IMR-90 (cell line): ENCODE data around the gene AUH. TPM values are rescaled to one million over a fixed set of nuclear protein-coding genes. Genes with fewer than 3 reads are reported as not detected.
A peak's percentile ranks its signal among the peaks of the same experiment; 100 is the strongest.

Experiments
- ATAC-seq: fragments of 200-7000 bp; cut with Tn5 transposase; 2 replicates; pipeline ENCODE4 v1.9.1; 2020; ENCODE audit warnings: low read depth, mild to moderate bottlenecking, moderate library complexity
- BruUV-seq: library from RNA; stranded (reverse); fragments of 400-500 nt; replicated peaks from 2 replicates; lab custom pipeline; 2021; lab: Mats Ljungman, UMichigan
- CTCF ChIA-PET: fragments of 300-600 bp; formaldehyde crosslinking; extraction: SDS; loops from one replicate; lab custom pipeline; 2021; ENCODE audit warnings: antibody characterized with exemption; lab: Yijun Ruan, JAX
- POLR2A ChIA-PET: fragments of 300-600 bp; sonication (Branson Sonifier 250); formaldehyde crosslinking; loops from one replicate; lab custom pipeline; 2022; ENCODE audit warnings: antibody characterized with exemption; ENCODE audit not compliant: unreplicated experiment; lab: Charles Lee
- DNase-seq: peaks from one replicate; pipeline ENCODE4 v3.0.0; 2013
- H2AFZ ChIP-seq: replicated peaks from 2 replicates; pipeline ENCODE3; 2013; ENCODE audit warnings: low read length, mild to moderate bottlenecking; ENCODE audit not compliant: poor library complexity
- H2AK5ac ChIP-seq: 2 replicates; pipeline ENCODE4 v1.6.1; 2013; ENCODE audit warnings: low read depth, low read length, inconsistent platforms
- H2AK9ac ChIP-seq: replicated peaks from 2 replicates; pipeline ENCODE3; 2013; ENCODE audit warnings: mild to moderate bottlenecking, low read depth, low read length, moderate library complexity; ENCODE audit not compliant: poor library complexity
- H2BK120ac ChIP-seq: 2 replicates; pipeline ENCODE4 v1.6.1; 2013; ENCODE audit warnings: low read depth, low read length, inconsistent platforms
- H2BK15ac ChIP-seq: 3 replicates; pipeline ENCODE4 v1.6.1; 2013; ENCODE audit warnings: low read depth, low read length, inconsistent platforms
- H2BK20ac ChIP-seq: 2 replicates; pipeline ENCODE4 v1.6.1; 2013; ENCODE audit warnings: low read depth, mild to moderate bottlenecking, inconsistent platforms, low read length, moderate library complexity
- H2BK5ac ChIP-seq: 2 replicates; pipeline ENCODE4 v1.6.1; 2013; ENCODE audit warnings: mild to moderate bottlenecking, low read depth, low read length, inconsistent platforms; ENCODE audit not compliant: poor library complexity, severe bottlenecking
- H3K14ac ChIP-seq: replicated peaks from 2 replicates; pipeline ENCODE4 v1.6.1; 2013; ENCODE audit warnings: low read depth, low read length, inconsistent platforms
- H3K18ac ChIP-seq: 2 replicates; pipeline ENCODE4 v1.6.1; 2013; ENCODE audit warnings: low read depth, low read length, control low read depth
- H3K23ac ChIP-seq: 2 replicates; pipeline ENCODE4 v1.6.1; 2013; ENCODE audit warnings: low read depth, low read length, inconsistent platforms
- H3K27ac ChIP-seq: 2 replicates; pipeline ENCODE4 v1.5.1; 2013; ENCODE audit warnings: mild to moderate bottlenecking, control low read depth, low read length; ENCODE audit not compliant: insufficient read depth
- H3K27me3 ChIP-seq: 2 replicates; pipeline ENCODE4 v1.6.1; 2013; ENCODE audit warnings: low read length; ENCODE audit not compliant: control insufficient read depth, insufficient read depth
- H3K36me3 ChIP-seq: 2 replicates; pipeline ENCODE4 v1.6.1; 2013; ENCODE audit warnings: low read length, mixed read lengths; ENCODE audit not compliant: control insufficient read depth, insufficient read depth
- H3K4ac ChIP-seq: 2 replicates; pipeline ENCODE4 v1.6.1; 2013; ENCODE audit warnings: low read depth, low read length, inconsistent platforms
- H3K4me1 ChIP-seq: 2 replicates; pipeline ENCODE4 v1.6.1; 2013; ENCODE audit warnings: low read length, mixed read lengths; ENCODE audit not compliant: control insufficient read depth, insufficient read depth
- H3K4me2 ChIP-seq: 2 replicates; pipeline ENCODE4 v1.6.1; 2013; ENCODE audit warnings: low read depth, mild to moderate bottlenecking, control low read depth, low read length, moderate library complexity
- H3K4me3 ChIP-seq: 2 replicates; pipeline ENCODE4 v1.5.1; 2013; ENCODE audit warnings: low read depth, mild to moderate bottlenecking, control low read depth, low read length, moderate library complexity; ENCODE audit not compliant: insufficient read depth
- H3K56ac ChIP-seq: 2 replicates; pipeline ENCODE4 v1.6.1; 2013; ENCODE audit warnings: low read length, inconsistent platforms; ENCODE audit not compliant: insufficient read depth; ENCODE audit errors: extremely low read depth
- H3K79me1 ChIP-seq, 2 experiments: 2 replicates each; pipeline ENCODE4 v1.6.1; 2013; ENCODE audit warnings: low read length in 2 of 2, inconsistent platforms in 1 of 2, low read depth in 1 of 2
- H3K9ac ChIP-seq: 2 replicates; pipeline ENCODE4 v1.6.1; 2013; ENCODE audit warnings: low read depth, low read length, control low read depth
- H3K9me1 ChIP-seq: 2 replicates; pipeline ENCODE4 v1.6.1; 2013; ENCODE audit warnings: low read length, inconsistent platforms; ENCODE audit not compliant: insufficient read depth
- H3K9me3 ChIP-seq: 2 replicates; pipeline ENCODE4 v1.6.1; 2013; ENCODE audit warnings: low read length; ENCODE audit not compliant: control insufficient read depth, insufficient read depth
- H4K20me1 ChIP-seq: 2 replicates; pipeline ENCODE4 v1.6.1; 2013; ENCODE audit warnings: low read length, inconsistent platforms; ENCODE audit not compliant: insufficient read depth
- H4K5ac ChIP-seq: 2 replicates; pipeline ENCODE4 v1.6.1; 2013; ENCODE audit warnings: mild to moderate bottlenecking, low read depth, low read length, control low read depth
- H4K8ac ChIP-seq, 2 experiments: 2 replicates each; pipeline ENCODE4 v1.6.1; 2013; ENCODE audit warnings: low read depth in 2 of 2, low read length in 2 of 2, control low read depth in 1 of 2, inconsistent platforms in 1 of 2
- H4K91ac ChIP-seq: 2 replicates; pipeline ENCODE4 v1.6.1; 2013; ENCODE audit warnings: low read depth, low read length, inconsistent platforms; ENCODE audit not compliant: insufficient read depth
- CEBPB ChIP-seq: IDR thresholded peaks from 2 replicates; pipeline ENCODE4 v1.6.1; 2012; ENCODE audit warnings: low read depth, low read length, improper control_type of control experiment
- CTCF ChIP-seq: conservative IDR thresholded peaks from 2 replicates; pipeline ENCODE4 v1.5.1; 2012; ENCODE audit warnings: mild to moderate bottlenecking, low read depth, low read length, improper control_type of control experiment
- MAFK ChIP-seq: IDR thresholded peaks from 2 replicates; pipeline ENCODE4 v1.6.1; 2012; ENCODE audit warnings: low read depth, low read length, improper control_type of control experiment
- POLR2A ChIP-seq: IDR thresholded peaks from 2 replicates; pipeline ENCODE4 v1.6.1; 2012; ENCODE audit warnings: mild to moderate bottlenecking, low read depth, low read length
- SMC3 ChIP-seq: fragments of 150-350 bp; IDR thresholded peaks from 2 replicates; pipeline ENCODE4 v1.6.1; 2016; ENCODE audit warnings: low read depth, mild to moderate bottlenecking, antibody characterized with exemption, low read length, moderate library complexity
- USF2 ChIP-seq: fragments of 150-350 bp; IDR thresholded peaks from 2 replicates; pipeline ENCODE4 v1.6.1; 2017; ENCODE audit warnings: mild to moderate bottlenecking, antibody characterized with exemption, low read length, low read depth
- WGBS, 2 experiments: methylation state at CpG; one replicate each; pipeline versions ENCODE4 v1.1.5 to v1.1.7; 2013; ENCODE audit warnings: missing lambda C conversion rate in 2 of 2; ENCODE audit not compliant: insufficient read length in 1 of 2; ENCODE audit errors: extremely low coverage in 2 of 2; 5-methylcytosine and 5-hydroxymethylcytosine counted together
- dilution Hi-C: fragments of 300-500 bp; cut with HindIII; formaldehyde crosslinking; loops from one replicate; pipeline ENCODE4 v1.14.3; 2018; ENCODE audit warnings: low sequenced_read_pairs; ENCODE audit not compliant: unreplicated experiment
- in situ Hi-C: fragments of 300-500 bp; cut with MboI; formaldehyde crosslinking; loops from 3 replicates; pipeline ENCODE4 v1.14.3; 2019; ENCODE audit warnings: low sequenced_read_pairs, inconsistent platforms, mixed read lengths
- intact Hi-C: fragments of 100-400 bp; cut with micrococcal nuclease; formaldehyde crosslinking; loops from 2 replicates; pipeline ENCODE4 v1.10.0; 2022
- polyA plus RNA-seq, 3 experiments: library from polyadenylated mRNA; depleted of rRNA; stranded (reverse); fragments of >200 nt; gene quantifications; 2 replicates each; pipeline ENCODE4 v1.2.3, GENCODE V29; 2012; ENCODE audit warnings: low replicate concordance in 1 of 3
- total RNA-seq: library from RNA; depleted of rRNA; stranded (reverse); fragments of >200 nt; gene quantifications from 2 replicates; pipeline ENCODE4 v1.2.3, GENCODE V29; 2012

AUH gene
- total and polyA plus RNA-seq, 2 of the 4 experiments (the other 2 are of a cell fraction): 5.9 to 8.1 TPM

GRCh38 chr9:91384954-91385353 lies 23.2 kb upstream of the AUH start:
- Histone ChIP-seq H4K91ac (no peak overlapping the region), H3K27me3 (no peaks in the 10 kb centered on the region)
- POLR2A ChIA-PET: no interaction called here

More at GRCh38 chr9:91384954-91385353, 23.2 kb upstream of the AUH start:
- H3K23ac ChIP-seq: no peak overlapping the region
- no peaks in the 10 kb centered on the region for H3K4me1 ChIP-seq
- no CpG with 5 or more reads among the region's 1 CpG for WGBS, 2 experiments
- no TSS peak for BruUV-seq
- no peak overlapping the region for H3K18ac ChIP-seq
- peak overlapping the region in 1 of 2 experiments; percentile 25; a peak in 1 of 4 replicates for H4K8ac ChIP-seq
- DNase-seq (no peak), ATAC-seq (no peak)
- H3K9ac ChIP-seq: no peak overlapping the region
- H3K36me3 ChIP-seq: no peaks in the 10 kb centered on the region
- H2AFZ ChIP-seq: no peak overlapping the region
- dilution Hi-C loops (no loop called here), intact Hi-C loops (no loop called here), in situ Hi-C loops (no loop called here)
- H2BK15ac ChIP-seq: no peak overlapping the region
- no peak overlapping the region for H3K4me3 ChIP-seq
- no peak overlapping the region for H3K4ac ChIP-seq
- H2AK5ac ChIP-seq: no peak overlapping the region
- H3K79me1 ChIP-seq: no peaks in the 10 kb centered on the region
- H2BK5ac ChIP-seq: no peak overlapping the region
- H3K9me3 ChIP-seq: no peaks in the 10 kb centered on the region
- H3K27ac ChIP-seq: no peak overlapping the region
- H3K9me1 ChIP-seq: peaks cover 4% of the 10 kb centered on the region; the same call in 1 of the 2 replicates
- H4K5ac ChIP-seq: no peak overlapping the region
- H4K20me1 ChIP-seq: no peaks in the 10 kb centered on the region
- H2AK9ac ChIP-seq: no peak overlapping the region
- 0 out of 2 replicates have a peak overlapping the region, but pooled peaks have one; percentile 23 for H2BK20ac ChIP-seq
- no peak overlapping the region for H3K56ac ChIP-seq
- CTCF ChIA-PET: no interaction called here
- no peak overlapping the region for H2BK120ac ChIP-seq
- H3K14ac ChIP-seq: no peak overlapping the region; the same call in 1 of the 2 replicates
- TF ChIP-seq POLR2A: no peak
- TF ChIP-seq SMC3: no peak
- no peak for TF ChIP-seq CEBPB
- no peak for TF ChIP-seq MAFK
- TF ChIP-seq USF2: no peak
- TF ChIP-seq CTCF: no peak
- no peak overlapping the region for H3K4me2 ChIP-seq
